Neural cell (in vitro differentiated cells): ENCODE data around the gene ESR1. TPM values are rescaled to one million over a fixed set of nuclear protein-coding genes. Genes with fewer than 3 reads are reported as not detected.
"Not testable (repeated sequence)": the region's sequence is repeated elsewhere in the genome, so short reads cannot be mapped to it uniquely, and the experiment has no call there.

Experiments used
- H2AFZ ChIP-seq: fragments of 200-600, 300-800 bp; sonication (generic), shearing (Covaris generic); 2 replicates; pipeline ENCODE4 v1.6.0; 2014; ENCODE audit warnings: low read depth, mild to moderate bottlenecking, antibody characterized with exemption, low read length, moderate library complexity
- H3F3A ChIP-seq: fragments of 200-600 bp; shearing (Covaris generic); 2 replicates; pipeline ENCODE4 v1.6.1; 2016; ENCODE audit warnings: mild to moderate bottlenecking, moderate library complexity, mixed read lengths, antibody characterized with exemption, low read length; ENCODE audit not compliant: insufficient read depth, poor library complexity, severe bottlenecking
- H3K27ac ChIP-seq: fragments of 200-600, 300-800 bp; sonication (generic), shearing (Covaris generic); 2 replicates; pipeline ENCODE4 v1.5.1; 2014; ENCODE audit warnings: mild to moderate bottlenecking, low read length, moderate library complexity
- H3K27me3 ChIP-seq: fragments of 300-800, 200-600 bp; sonication (generic), shearing (Covaris generic); 2 replicates; pipeline ENCODE4 v1.6.0; 2014; ENCODE audit warnings: mild to moderate bottlenecking, low read depth, low read length, moderate library complexity; ENCODE audit not compliant: insufficient read depth
- H3K36me3 ChIP-seq: fragments of 300-800, 200-600 bp; sonication (generic), shearing (Covaris generic); 2 replicates; pipeline ENCODE4 v1.5.1; 2014; ENCODE audit warnings: mild to moderate bottlenecking, antibody characterized with exemption, low read length, moderate library complexity; ENCODE audit not compliant: insufficient read depth
- H3K4me2 ChIP-seq: fragments of 300-800, 200-600 bp; sonication (generic), shearing (Covaris generic); 2 replicates; pipeline ENCODE4 v1.6.0; 2014; ENCODE audit warnings: mild to moderate bottlenecking, low read length
- H3K4me3 ChIP-seq: fragments of 300-800, 200-600 bp; sonication (generic), shearing (Covaris generic); 2 replicates; pipeline ENCODE4 v1.5.1; 2014; ENCODE audit warnings: mild to moderate bottlenecking, low read length, moderate library complexity
- H3K79me2 ChIP-seq: fragments of 200-600 bp; shearing (Covaris generic); replicated peaks from 2 replicates; pipeline ENCODE4 v1.6.0; 2014; ENCODE audit warnings: mild to moderate bottlenecking, low read length, moderate library complexity; ENCODE audit not compliant: insufficient read depth
- H3K9ac ChIP-seq: fragments of 300-800, 200-600 bp; sonication (generic), shearing (Covaris generic); 2 replicates; pipeline ENCODE4 v1.6.1; 2016; ENCODE audit warnings: mild to moderate bottlenecking, low read length, mixed read lengths
- H3K9me2 ChIP-seq: fragments of 200-600 bp; shearing (Covaris generic); 2 replicates; pipeline ENCODE4 v1.6.1; 2016; ENCODE audit warnings: mild to moderate bottlenecking, low read length, mixed read lengths; ENCODE audit not compliant: insufficient read depth
- H3K9me3 ChIP-seq: fragments of 200-600, 300-800 bp; sonication (generic), shearing (Covaris generic); 2 replicates; pipeline ENCODE4 v1.6.1; 2016; ENCODE audit warnings: mild to moderate bottlenecking, mixed run types, low read length, moderate library complexity, mixed read lengths
- H4K20me1 ChIP-seq: fragments of 200-600 bp; shearing (Covaris generic); 2 replicates; pipeline ENCODE4 v1.6.1; 2016; ENCODE audit warnings: mild to moderate bottlenecking, mixed run types; ENCODE audit not compliant: insufficient read depth
- CTCF ChIP-seq: fragments of 450-650 bp; IDR thresholded peaks from 2 replicates; pipeline ENCODE4 v1.5.1; 2014; ENCODE audit warnings: antibody characterized with exemption, mild to moderate bottlenecking, moderate library complexity; ENCODE audit not compliant: poor library complexity, severe bottlenecking
- EP300 ChIP-seq: fragments of 450-650 bp; conservative IDR thresholded peaks from 2 replicates; pipeline ENCODE4 v1.6.1; 2014; ENCODE audit warnings: antibody characterized with exemption, mild to moderate bottlenecking, moderate library complexity; ENCODE audit not compliant: poor library complexity, severe bottlenecking
- EZH2 ChIP-seq: fragments of 200-600, 300-800 bp; shearing (Covaris generic), sonication (generic); IDR thresholded peaks from 2 replicates; pipeline ENCODE4 v1.6.1; 2014; ENCODE audit warnings: antibody characterized with exemption, low read length, borderline replicate concordance, mild to moderate bottlenecking; ENCODE audit not compliant: insufficient read depth, poor library complexity, severe bottlenecking
- MXI1 ChIP-seq: fragments of 450-650 bp; conservative IDR thresholded peaks from 2 replicates; pipeline ENCODE4 v1.6.1; 2014; ENCODE audit warnings: antibody characterized with exemption, mild to moderate bottlenecking; ENCODE audit not compliant: poor library complexity, severe bottlenecking
- POLR2AphosphoS5 ChIP-seq: IDR thresholded peaks from 2 replicates; pipeline ENCODE4 v1.6.1; 2012
- RAD21 ChIP-seq: fragments of 450-650 bp; conservative IDR thresholded peaks from 2 replicates; pipeline ENCODE4 v1.6.1; 2014; ENCODE audit warnings: antibody characterized with exemption, mild to moderate bottlenecking, moderate library complexity
- REST ChIP-seq: IDR thresholded peaks from 2 replicates; pipeline ENCODE4 v1.6.1; 2012; ENCODE audit warnings: borderline replicate concordance
- SMC3 ChIP-seq: fragments of 450-650 bp; conservative IDR thresholded peaks from 2 replicates; pipeline ENCODE4 v1.6.1; 2014; ENCODE audit warnings: antibody characterized with exemption, mild to moderate bottlenecking, moderate library complexity; ENCODE audit not compliant: poor library complexity
- TAF1 ChIP-seq: IDR thresholded peaks from 2 replicates; pipeline ENCODE4 v1.6.1; 2012; ENCODE audit warnings: low read depth
- polyA plus RNA-seq: library from polyadenylated mRNA; depleted of rRNA; stranded (reverse); fragments of >200 nt; gene quantifications from 2 replicates; pipeline ENCODE4 v1.2.3, GENCODE V29; 2014

The ESR1 gene
- polyA plus RNA-seq, 1 donor from 2014 or later = 0.14 TPM

GRCh38 chr6:151867361-151867869, 59.9 kb downstream of the ESR1 start:
- H2AFZ ChIP-seq, H3K9me3 ChIP-seq, H3K36me3 ChIP-seq, H3F3A ChIP-seq, H3K27ac ChIP-seq, H3K9me2 ChIP-seq, H3K27me3 ChIP-seq, H3K9ac ChIP-seq, H3K79me2 ChIP-seq, H3K4me3 ChIP-seq, H3K4me2 ChIP-seq, H4K20me1 ChIP-seq: not testable (repeated sequence)

- no peaks in the 10 kb centered on the region for H3F3A ChIP-seq
- H3K79me2 ChIP-seq = no peaks in the 10 kb centered on the region
- H2AFZ ChIP-seq = no peak overlapping the region
- no peak overlapping the region for H3K4me2 ChIP-seq
- H3K9me2 ChIP-seq = no peaks in the 10 kb centered on the region
- H3K27me3 ChIP-seq = no peaks in the 10 kb centered on the region
- H3K9ac ChIP-seq = no peak overlapping the region
- TF ChIP-seq CTCF = no peak
- TF ChIP-seq POLR2AphosphoS5 = no peak
- no peak for TF ChIP-seq REST
- TF ChIP-seq RAD21 = no peak
- no peak for TF ChIP-seq SMC3
- TF ChIP-seq TAF1 = no peak
- no peak for TF ChIP-seq EZH2
- TF ChIP-seq EP300 = no peak
- TF ChIP-seq MXI1 = no peak
- no peak overlapping the region for H3K4me3 ChIP-seq
- H3K9me3 ChIP-seq = no peaks in the 10 kb centered on the region
- H3K27ac ChIP-seq = no peak overlapping the region
- H4K20me1 ChIP-seq = no peaks in the 10 kb centered on the region
- H3K36me3 ChIP-seq = no peaks in the 10 kb centered on the region
Measured at GRCh38 chr6:151869345-151869744, 61.9 kb downstream of the ESR1 start.

- Histone ChIP-seq H2AFZ (no peak overlapping the region), H3F3A (no peaks in the 10 kb centered on the region), H3K36me3 (no peaks in the 10 kb centered on the region), H3K9me3 (no peaks in the 10 kb centered on the region), H3K9ac (no peak overlapping the region), H3K4me2 (no peak overlapping the region), H3K27ac (no peak overlapping the region), H3K79me2 (no peaks in the 10 kb centered on the region), H3K9me2 (no peaks in the 10 kb centered on the region), H3K4me3 (no peak overlapping the region), H3K27me3 (no peaks in the 10 kb centered on the region), H4K20me1 (no peaks in the 10 kb centered on the region)
- TF ChIP-seq REST (no peak), RAD21 (no peak), EP300 (no peak), TAF1 (no peak), CTCF (no peak), MXI1 (no peak), EZH2 (no peak), SMC3 (no peak), POLR2AphosphoS5 (no peak)
Measured at GRCh38 chr6:151869787-151870186, 62.3 kb downstream of the ESR1 start.
